HepG2 (cell line): Measurements from ENCODE around the gene PTPRM. TPM values are rescaled to one million over a fixed set of nuclear protein-coding genes. Genes with fewer than 3 reads are reported as not detected.

ENCODE experiments used
- ATAC-seq: fragments of 200-7000 bp; cut with Tn5 transposase; 3 replicates; pipeline ENCODE4 v1.9.1; 2020; ENCODE audit warnings: mild to moderate bottlenecking, moderate library complexity
- BruUV-seq: library from RNA; stranded (reverse); fragments of 400-500 nt; replicated peaks from 2 replicates; lab custom pipeline; 2021; lab: Mats Ljungman, UMichigan
- CTCF ChIA-PET: fragments of 300-600 bp; formaldehyde crosslinking; extraction: SDS; loops from one replicate; lab custom pipeline; 2021; ENCODE audit warnings: low total read pairs, inconsistent platforms, low intra/inter-chr PET ratio; lab: Yijun Ruan, JAX
- POLR2A ChIA-PET: fragments of 350-600 bp; sonication (Branson Sonifier 250); formaldehyde crosslinking; loops from one replicate; lab custom pipeline; 2020; ENCODE audit warnings: antibody characterized with exemption, inconsistent platforms; lab: Yijun Ruan, JAX
- DNase-seq: peaks from one replicate; pipeline ENCODE4 v3.0.0-alpha.2; 2015; ENCODE audit warnings: low spot score
- FAIRE-seq: peaks from 3 replicates; lab custom pipeline; 2011; peaks lifted over from hg19 to GRCh38; lab: Jason Lieb, UNC
- H2AFZ ChIP-seq: one replicate; pipeline ENCODE4 v1.6.1; 2011; ENCODE audit warnings: low read length, inconsistent platforms
- H3K27ac ChIP-seq: fragments of 300-600 bp; 3 replicates; pipeline ENCODE4 v1.8.0; 2011; ENCODE audit warnings: mixed run types, mild to moderate bottlenecking, mixed read lengths, low read length, inconsistent platforms; ENCODE audit not compliant: insufficient read depth; ENCODE audit errors: extremely low read length
- H3K27me3 ChIP-seq, 2 experiments: fragments of 200-600 bp in 1 of 2; 2 replicates in 1 of 2; 3 replicates in 1 of 2; pipeline versions ENCODE4 v1.6.0 to v1.8.0; 2011; ENCODE audit warnings: low read length in 2 of 2, mild to moderate bottlenecking in 2 of 2, moderate library complexity in 2 of 2, inconsistent platforms in 1 of 2; ENCODE audit not compliant: insufficient read depth in 2 of 2, control insufficient read depth in 1 of 2
- H3K36me3 ChIP-seq, 2 experiments: fragments of 200-600 bp in 1 of 2; replicated peaks in 1 of 2; 2 replicates in 1 of 2; 3 replicates in 1 of 2; pipeline versions ENCODE4 v1.5.1 to v1.8.0; 2011; ENCODE audit warnings: low read length in 2 of 2, inconsistent platforms in 1 of 2; ENCODE audit not compliant: insufficient read depth in 2 of 2, control insufficient read depth in 1 of 2
- H3K4me1 ChIP-seq: 2 replicates; pipeline ENCODE4 v1.5.1; 2012; ENCODE audit warnings: low read length, inconsistent platforms; ENCODE audit not compliant: insufficient read depth
- H3K4me2 ChIP-seq: 2 replicates; pipeline ENCODE4 v1.6.0; 2011; ENCODE audit warnings: low read depth, low read length, inconsistent platforms
- H3K4me3 ChIP-seq, 3 experiments: fragments of 200-600 bp in 1 of 3; sonication (generic), shearing (Covaris generic) in 1 of 3; replicated peaks in 1 of 3; 2 replicates each; pipeline ENCODE4 v1.5.1; 2011 to 2016; ENCODE audit warnings: low read length in 3 of 3, inconsistent platforms in 2 of 3, low read depth in 2 of 3, mild to moderate bottlenecking in 2 of 3, control low read depth in 1 of 3, mixed read lengths in 1 of 3; ENCODE audit not compliant: insufficient read depth in 1 of 3
- H3K79me2 ChIP-seq: one replicate; pipeline ENCODE4 v1.6.1; 2011; ENCODE audit warnings: low read length, inconsistent platforms; ENCODE audit not compliant: insufficient read depth
- H3K9ac ChIP-seq: 2 replicates; pipeline ENCODE4 v1.6.0; 2011; ENCODE audit warnings: mild to moderate bottlenecking, low read depth, low read length, inconsistent platforms; ENCODE audit not compliant: insufficient read depth
- H3K9me3 ChIP-seq: 2 replicates; pipeline ENCODE4 v1.5.1; 2012; ENCODE audit warnings: mild to moderate bottlenecking, low read length
- H4K20me1 ChIP-seq: 2 replicates; pipeline ENCODE4 v1.6.0; 2011; ENCODE audit warnings: inconsistent platforms, mild to moderate bottlenecking, low read length, moderate library complexity; ENCODE audit not compliant: insufficient read depth
- HES4 ChIP-seq: sonication (generic); formaldehyde crosslinking; IDR thresholded peaks from 2 replicates; pipeline ENCODE4 v1.9.0; 2021; ENCODE audit warnings: mild to moderate bottlenecking, missing genetic modification reagents, borderline replicate concordance
- HNRNPH1 ChIP-seq: fragments of 200-400 bp; formaldehyde crosslinking; optimal IDR thresholded peaks from 2 replicates; pipeline ENCODE3; 2017; ENCODE audit warnings: mild to moderate bottlenecking, low read depth, low read length
- NR2F6 ChIP-seq, 2 experiments: IDR thresholded peaks; 2 replicates each; pipeline ENCODE4 v1.6.1; 2016; ENCODE audit warnings: antibody characterized with exemption in 1 of 2, mild to moderate bottlenecking in 1 of 2
- RAD51 ChIP-seq: fragments of 450-650 bp; IDR thresholded peaks from 2 replicates; pipeline ENCODE4 v1.6.1; 2016; ENCODE audit warnings: borderline replicate concordance
- RFXANK ChIP-seq: IDR thresholded peaks from 2 replicates; pipeline ENCODE4 v1.6.1; 2016
- ZNF326 ChIP-seq: sonication (generic); formaldehyde crosslinking; IDR thresholded peaks from 2 replicates; pipeline ENCODE4 v1.4.0; 2020; ENCODE audit warnings: missing genetic modification reagents, borderline replicate concordance
- ZSCAN21 ChIP-seq: sonication (generic); formaldehyde crosslinking; IDR thresholded peaks from 2 replicates; pipeline ENCODE4 v1.8.0; 2022; ENCODE audit warnings: mild to moderate bottlenecking, missing genetic modification reagents, moderate library complexity, borderline replicate concordance
- WGBS: methylation state at CpG from one replicate; pipeline ENCODE4 v1.1.6; 2017; ENCODE audit warnings: low lambda C conversion rate; 5-methylcytosine and 5-hydroxymethylcytosine counted together
- in situ Hi-C: cut with HindIII; loops from 2 replicates; pipeline ENCODE4 v1.10.0; 2017; ENCODE audit warnings: low pct_unique_long_range_greater_than_20kb; ENCODE audit not compliant: extremely low pct_ligation_motif_present
- intact Hi-C: fragments of 100-400 bp; cut with micrococcal nuclease; formaldehyde crosslinking; loops from one replicate; pipeline ENCODE4 v1.10.0; 2022; ENCODE audit not compliant: unreplicated experiment
- polyA plus RNA-seq, 8 experiments: library from polyadenylated mRNA; depleted of rRNA in 3 of 8; stranded (reverse) in 7 of 8; unstranded in 1 of 8; fragments of >200 nt; fragmentation: Illumina TruSeq in 4 of 8; extraction: Trizol in 4 of 8; gene quantifications; 2 replicates each; pipeline versions ENCODE4 v1.2.1 to v1.2.3, GENCODE V29; 2011 to 2016; ENCODE audit warnings: low read depth in 4 of 8, missing spikeins in 1 of 8, mixed read lengths in 1 of 8; ENCODE audit not compliant: insufficient read depth in 1 of 8
- total RNA-seq, 5 experiments: library from RNA; depleted of rRNA; stranded (reverse); fragments of >200 nt; fragmentation: Illumina TruSeq; extraction: Trizol; gene quantifications; 2 replicates each; pipeline ENCODE4 v1.2.3, GENCODE V29; 2016; ENCODE audit warnings: low read depth in 1 of 5
- TF ChIP-seq, protein P1 (sequence below): sonication (generic); formaldehyde crosslinking; IDR thresholded peaks from 2 replicates; pipeline ENCODE4 v1.4.0; 2020; ENCODE audit warnings: low read depth, mild to moderate bottlenecking, missing genetic modification reagents
- TF ChIP-seq, protein P2 (sequence below): sonication (generic); formaldehyde crosslinking; IDR thresholded peaks from 2 replicates; pipeline ENCODE4 v1.8.0; 2022; ENCODE audit warnings: low read depth, missing genetic modification reagents
- TF ChIP-seq, protein P3 (sequence below): IDR thresholded peaks from 2 replicates; pipeline ENCODE4 v1.6.1; 2012; ENCODE audit warnings: low read depth, low read length, improper control_type of control experiment
- TF ChIP-seq, protein P4 (sequence below): IDR thresholded peaks from 2 replicates; pipeline ENCODE4 v1.6.1; 2016; ENCODE audit warnings: control low read depth
- TF ChIP-seq, protein P5 (sequence below): sonication (generic); formaldehyde crosslinking; IDR thresholded peaks from 2 replicates; pipeline ENCODE4 v1.4.0; 2020; ENCODE audit warnings: missing genetic modification reagents, borderline replicate concordance

Gene PTPRM
- total and polyA plus RNA-seq, 2 of the 13 experiments (the other 11 are each of a cell fraction or from before 2014, with no cell fraction given): 12.6 to 108 TPM

DNA sequence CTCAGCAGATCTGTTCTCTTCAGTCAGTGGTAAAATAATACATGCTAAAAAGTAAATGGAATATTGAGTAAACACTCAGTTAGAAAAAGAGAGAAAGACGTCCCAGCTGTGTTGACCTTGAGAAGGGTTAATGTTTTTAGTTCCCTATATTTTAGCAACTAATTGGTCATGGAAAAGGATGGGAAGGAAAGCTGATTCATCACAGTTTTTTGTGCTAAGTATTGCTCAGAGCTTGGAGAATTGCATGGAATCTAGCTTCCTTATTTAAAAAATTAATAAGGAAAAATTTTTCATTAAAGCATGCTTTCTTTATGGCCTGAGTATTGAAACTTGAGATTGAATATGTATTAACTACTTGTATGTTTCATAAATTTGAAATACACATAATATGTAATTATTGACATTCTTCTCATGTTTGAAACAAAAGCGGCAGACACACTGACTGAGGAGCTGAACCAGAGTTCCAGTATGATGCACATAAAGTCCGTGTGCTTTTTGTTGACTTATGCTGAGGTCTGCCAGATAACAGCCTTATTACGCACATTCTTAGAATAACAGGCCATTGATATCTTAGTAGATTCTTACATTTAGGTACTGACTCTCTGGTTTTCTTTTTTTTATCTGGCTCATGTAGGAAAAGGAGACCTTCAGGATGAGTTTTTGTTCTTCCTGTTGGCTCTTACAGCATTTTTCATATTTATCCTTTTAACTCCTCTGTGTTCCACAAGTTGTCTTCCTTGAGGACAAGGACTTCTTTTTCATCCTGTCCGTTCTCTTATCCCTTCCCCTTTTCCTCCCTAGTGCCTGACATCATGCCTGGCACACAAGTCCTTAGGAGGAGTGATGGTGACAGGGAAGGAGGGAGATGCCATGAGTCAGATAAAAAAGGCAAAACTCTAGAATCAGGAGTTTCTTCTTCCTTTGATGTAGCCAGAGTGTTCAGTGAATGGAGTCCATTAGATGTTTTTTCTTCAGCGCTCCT is 194.1 kb downstream of the PTPRM start (continued):
- TF ChIP-seq, protein P1, sequence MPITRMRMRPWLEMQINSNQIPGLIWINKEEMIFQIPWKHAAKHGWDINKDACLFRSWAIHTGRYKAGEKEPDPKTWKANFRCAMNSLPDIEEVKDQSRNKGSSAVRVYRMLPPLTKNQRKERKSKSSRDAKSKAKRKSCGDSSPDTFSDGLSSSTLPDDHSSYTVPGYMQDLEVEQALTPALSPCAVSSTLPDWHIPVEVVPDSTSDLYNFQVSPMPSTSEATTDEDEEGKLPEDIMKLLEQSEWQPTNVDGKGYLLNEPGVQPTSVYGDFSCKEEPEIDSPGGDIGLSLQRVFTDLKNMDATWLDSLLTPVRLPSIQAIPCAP: no peak
- TF ChIP-seq, protein P2, sequence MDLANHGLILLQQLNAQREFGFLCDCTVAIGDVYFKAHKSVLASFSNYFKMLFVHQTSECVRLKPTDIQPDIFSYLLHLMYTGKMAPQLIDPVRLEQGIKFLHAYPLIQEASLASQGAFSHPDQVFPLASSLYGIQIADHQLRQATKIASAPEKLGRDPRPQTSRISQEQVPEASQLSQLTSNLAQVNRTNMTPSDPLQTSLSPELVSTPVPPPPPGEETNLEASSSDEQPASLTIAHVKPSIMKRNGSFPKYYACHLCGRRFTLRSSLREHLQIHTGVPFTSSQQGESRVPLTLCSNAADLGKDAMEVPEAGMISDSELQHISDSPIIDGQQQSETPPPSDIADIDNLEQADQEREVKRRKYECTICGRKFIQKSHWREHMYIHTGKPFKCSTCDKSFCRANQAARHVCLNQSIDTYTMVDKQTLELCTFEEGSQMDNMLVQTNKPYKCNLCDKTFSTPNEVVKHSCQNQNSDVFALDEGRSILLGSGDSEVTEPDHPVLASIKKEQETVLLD (CRISPR knock-in tag): no peak

DNA sequence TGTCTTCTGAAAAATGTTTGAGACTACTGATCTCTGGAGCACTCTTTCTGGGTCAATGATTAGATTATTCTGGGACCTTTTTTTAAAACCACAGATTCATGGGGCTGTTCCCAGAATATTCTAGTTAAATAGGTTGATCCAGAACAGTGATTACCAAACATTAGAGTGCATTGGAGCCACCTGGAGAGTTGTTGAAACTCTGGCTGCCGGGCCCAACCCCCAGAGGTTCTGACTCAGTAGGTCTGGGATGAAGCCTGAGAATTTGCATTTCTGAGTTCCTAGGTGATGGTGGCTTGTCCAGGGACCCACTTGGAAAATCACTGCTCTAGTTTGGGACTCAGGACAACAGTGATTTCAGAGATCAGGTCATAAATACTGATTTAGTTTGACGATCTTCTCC is 197.3 kb downstream of the PTPRM start:
- intact Hi-C loops: no loop called here
- FAIRE-seq: no peak
- DNase-seq: no peak
- no peaks in the 10 kb centered on the region for H4K20me1 ChIP-seq
- H3K27ac ChIP-seq: no peak overlapping the region
- no TSS peak for BruUV-seq
- H3K9ac ChIP-seq: no peak overlapping the region
- peaks cover 27% of the 10 kb centered on the region for H3K4me1 ChIP-seq
- H3K79me2 ChIP-seq: peaks cover 6% of the 10 kb centered on the region
- H3K4me3 ChIP-seq: no peak overlapping the region
- H3K27me3 ChIP-seq: no peaks in the 10 kb centered on the region
- WGBS: 100% methylated on average over 2 of the region's 2 CpGs
- no peaks in the 10 kb centered on the region for H3K36me3 ChIP-seq
- CTCF ChIA-PET: no interaction called here
- no peaks in the 10 kb centered on the region for H3K9me3 ChIP-seq
- POLR2A ChIA-PET: no interaction called here
- H2AFZ ChIP-seq: no peak overlapping the region
- H3K4me2 ChIP-seq: no peak overlapping the region
- in situ Hi-C loops: no loop called here
- ATAC-seq: no peak
- TF ChIP-seq RAD51: no peak
- TF ChIP-seq HNRNPH1: no peak
- TF ChIP-seq, protein P3, sequence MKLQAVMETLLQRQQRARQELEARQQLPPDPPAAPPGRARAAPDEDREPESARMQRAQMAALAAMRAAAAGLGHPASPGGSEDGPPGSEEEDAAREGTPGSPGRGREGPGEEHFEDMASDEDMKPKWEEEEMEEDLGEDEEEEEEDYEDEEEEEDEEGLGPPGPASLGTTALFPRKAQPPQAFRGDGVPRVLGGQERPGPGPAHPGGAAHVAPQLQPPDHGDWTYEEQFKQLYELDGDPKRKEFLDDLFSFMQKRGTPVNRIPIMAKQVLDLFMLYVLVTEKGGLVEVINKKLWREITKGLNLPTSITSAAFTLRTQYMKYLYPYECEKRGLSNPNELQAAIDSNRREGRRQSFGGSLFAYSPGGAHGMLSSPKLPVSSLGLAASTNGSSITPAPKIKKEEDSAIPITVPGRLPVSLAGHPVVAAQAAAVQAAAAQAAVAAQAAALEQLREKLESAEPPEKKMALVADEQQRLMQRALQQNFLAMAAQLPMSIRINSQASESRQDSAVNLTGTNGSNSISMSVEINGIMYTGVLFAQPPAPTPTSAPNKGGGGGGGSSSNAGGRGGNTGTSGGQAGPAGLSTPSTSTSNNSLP: no peak
- no peak for TF ChIP-seq NR2F6 (IDR thresholded peaks at IDR 0.05)
- TF ChIP-seq NR2F6 (CRISPR knock-in tag; IDR thresholded peaks at IDR 0.05): no peak
- no peak for TF ChIP-seq HES4 (CRISPR knock-in tag)
- TF ChIP-seq, protein P4, sequence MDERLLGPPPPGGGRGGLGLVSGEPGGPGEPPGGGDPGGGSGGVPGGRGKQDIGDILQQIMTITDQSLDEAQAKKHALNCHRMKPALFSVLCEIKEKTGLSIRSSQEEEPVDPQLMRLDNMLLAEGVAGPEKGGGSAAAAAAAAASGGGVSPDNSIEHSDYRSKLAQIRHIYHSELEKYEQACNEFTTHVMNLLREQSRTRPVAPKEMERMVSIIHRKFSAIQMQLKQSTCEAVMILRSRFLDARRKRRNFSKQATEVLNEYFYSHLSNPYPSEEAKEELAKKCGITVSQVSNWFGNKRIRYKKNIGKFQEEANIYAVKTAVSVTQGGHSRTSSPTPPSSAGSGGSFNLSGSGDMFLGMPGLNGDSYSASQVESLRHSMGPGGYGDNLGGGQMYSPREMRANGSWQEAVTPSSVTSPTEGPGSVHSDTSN (CRISPR knock-in tag): no peak
- no peak for TF ChIP-seq RFXANK
- TF ChIP-seq ZNF326 (CRISPR knock-in tag): no peak
- no peak for TF ChIP-seq ZSCAN21
- TF ChIP-seq, protein P5, sequence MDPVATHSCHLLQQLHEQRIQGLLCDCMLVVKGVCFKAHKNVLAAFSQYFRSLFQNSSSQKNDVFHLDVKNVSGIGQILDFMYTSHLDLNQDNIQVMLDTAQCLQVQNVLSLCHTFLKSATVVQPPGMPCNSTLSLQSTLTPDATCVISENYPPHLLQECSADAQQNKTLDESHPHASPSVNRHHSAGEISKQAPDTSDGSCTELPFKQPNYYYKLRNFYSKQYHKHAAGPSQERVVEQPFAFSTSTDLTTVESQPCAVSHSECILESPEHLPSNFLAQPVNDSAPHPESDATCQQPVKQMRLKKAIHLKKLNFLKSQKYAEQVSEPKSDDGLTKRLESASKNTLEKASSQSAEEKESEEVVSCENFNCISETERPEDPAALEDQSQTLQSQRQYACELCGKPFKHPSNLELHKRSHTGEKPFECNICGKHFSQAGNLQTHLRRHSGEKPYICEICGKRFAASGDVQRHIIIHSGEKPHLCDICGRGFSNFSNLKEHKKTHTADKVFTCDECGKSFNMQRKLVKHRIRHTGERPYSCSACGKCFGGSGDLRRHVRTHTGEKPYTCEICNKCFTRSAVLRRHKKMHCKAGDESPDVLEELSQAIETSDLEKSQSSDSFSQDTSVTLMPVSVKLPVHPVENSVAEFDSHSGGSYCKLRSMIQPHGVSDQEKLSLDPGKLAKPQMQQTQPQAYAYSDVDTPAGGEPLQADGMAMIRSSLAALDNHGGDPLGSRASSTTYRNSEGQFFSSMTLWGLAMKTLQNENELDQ (CRISPR knock-in tag): no peak
